HG03571 (cell line): ENCODE measurements around the gene NTNG1.

Source experiments
- ATAC-seq: cut with Tn5 transposase; IDR thresholded peaks from one replicate; pipeline ENCODE4 v1.9.1; 2021; ENCODE audit not compliant: unreplicated experiment

Gene NTNG1

DNA sequence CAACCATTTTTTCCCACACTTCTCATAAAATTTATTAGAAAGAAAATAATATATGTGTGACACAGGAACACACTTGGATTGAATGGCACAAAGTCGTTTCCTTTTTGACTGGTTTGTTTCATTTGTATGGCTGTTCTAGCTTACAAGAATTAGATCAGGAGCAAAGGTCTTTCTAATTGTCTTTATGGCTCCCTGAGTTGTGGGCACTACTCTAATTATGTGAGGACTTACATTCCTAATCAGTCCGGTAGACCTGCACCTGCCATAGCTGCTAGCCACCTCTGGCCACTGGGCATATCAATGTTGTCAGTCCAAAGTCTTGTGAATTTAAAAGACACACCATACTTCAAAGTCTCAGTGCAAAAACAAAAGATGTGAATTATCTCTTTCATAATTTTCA, 346.7 kb downstream of the NTNG1 start:
- no peak for ATAC-seq

- no peak for ATAC-seq
These were observed 350.7 kb downstream of the NTNG1 start for GRCh38 chr1:107491582-107491981.

DNA sequence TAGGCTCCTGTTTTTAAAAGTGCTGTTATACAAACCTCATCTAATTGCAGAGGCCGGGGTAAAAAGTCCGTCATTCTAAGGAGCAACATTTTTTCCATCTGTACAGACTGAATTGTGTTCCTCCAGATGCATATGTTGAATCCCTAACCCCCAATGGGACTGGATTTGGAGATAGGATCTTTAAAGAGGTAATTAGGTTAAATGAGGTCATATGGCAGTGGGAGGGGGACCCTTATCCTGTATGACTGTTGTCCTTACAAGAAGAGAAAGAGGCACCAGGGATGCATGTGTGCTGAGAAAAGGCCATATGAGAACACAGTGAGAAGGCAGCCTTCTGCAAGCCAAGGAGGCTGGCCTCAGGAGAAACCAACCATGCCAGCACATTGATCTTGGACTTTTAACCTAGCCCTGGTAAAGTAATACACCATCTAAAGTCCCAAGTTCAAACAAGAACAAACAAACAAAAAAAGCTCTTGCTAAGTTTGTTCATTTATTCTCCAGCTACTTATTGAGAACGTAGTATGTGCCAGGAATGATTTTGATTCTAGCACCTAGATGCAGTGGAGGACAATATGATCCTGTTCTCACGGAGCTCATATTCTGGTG, 352.4 kb downstream of the NTNG1 start:
- no peak for ATAC-seq

DNA sequence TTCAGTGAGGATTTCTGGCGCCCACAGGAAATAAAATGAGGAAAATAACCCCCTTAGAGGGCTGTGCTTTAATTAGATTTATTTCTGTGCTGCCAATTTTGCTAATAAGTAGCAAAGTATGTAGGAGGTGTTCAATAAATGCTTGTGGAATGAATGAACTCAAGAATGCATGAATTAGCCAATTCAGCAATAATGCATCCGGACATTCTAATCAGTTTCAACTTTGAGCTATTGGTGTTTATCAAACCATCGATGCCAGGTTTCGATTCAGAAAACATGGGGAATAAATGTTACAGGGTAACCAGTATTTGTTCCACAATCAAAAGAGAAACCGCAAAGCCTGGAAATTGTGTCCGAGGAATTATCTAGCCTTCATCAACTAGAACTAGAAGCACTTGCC, 353.2 kb downstream of the NTNG1 start:
- no peak for ATAC-seq

DNA sequence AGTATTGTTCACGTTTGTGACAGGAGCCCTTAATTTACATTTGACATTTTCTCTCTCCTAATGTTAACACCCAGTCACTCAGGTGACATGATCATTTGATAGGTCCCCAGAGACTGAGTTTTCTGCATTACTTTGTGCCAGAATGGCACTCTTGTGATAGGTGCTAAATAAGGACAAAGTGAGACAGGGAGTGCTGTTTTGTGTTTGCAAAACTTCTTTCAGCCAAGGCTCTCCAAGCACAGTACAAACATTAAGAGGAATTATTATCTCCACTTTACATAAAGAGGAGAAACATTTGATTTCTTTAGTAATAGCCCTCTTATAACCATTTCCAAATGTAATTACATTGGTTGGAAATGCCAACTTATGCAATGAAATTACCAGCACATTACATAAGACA, 355.2 kb downstream of the NTNG1 start:
- ATAC-seq, result no peak

- peak; percentile 98 for ATAC-seq
These were observed 358.4 kb downstream of the NTNG1 start for GRCh38 chr1:107499139-107499744.

DNA sequence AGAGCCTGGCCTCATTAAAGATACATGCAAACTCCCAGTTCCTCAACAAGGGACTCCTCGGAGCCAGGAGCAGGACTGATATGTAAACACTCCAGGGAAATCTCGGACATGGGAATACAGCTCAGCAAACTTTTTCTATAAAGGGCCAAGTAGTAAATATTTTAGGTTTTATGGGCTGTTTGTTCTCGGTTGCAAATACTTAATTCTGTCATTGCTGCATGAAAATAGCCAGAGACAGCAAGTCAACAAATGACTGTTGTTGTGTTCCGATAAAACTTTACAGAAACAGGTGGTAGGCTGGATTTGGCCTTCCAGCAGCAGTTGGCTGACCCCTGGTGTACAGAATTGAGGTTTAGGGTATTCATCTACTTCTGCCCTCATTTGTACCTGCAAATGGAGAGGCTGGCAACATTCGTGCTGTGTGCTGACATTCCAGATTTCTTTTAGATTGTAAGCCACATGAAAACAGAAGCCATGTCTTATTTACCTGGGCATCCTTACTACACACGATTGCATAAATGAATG, 360.3 kb downstream of the NTNG1 start:
- ATAC-seq, result no peak

DNA sequence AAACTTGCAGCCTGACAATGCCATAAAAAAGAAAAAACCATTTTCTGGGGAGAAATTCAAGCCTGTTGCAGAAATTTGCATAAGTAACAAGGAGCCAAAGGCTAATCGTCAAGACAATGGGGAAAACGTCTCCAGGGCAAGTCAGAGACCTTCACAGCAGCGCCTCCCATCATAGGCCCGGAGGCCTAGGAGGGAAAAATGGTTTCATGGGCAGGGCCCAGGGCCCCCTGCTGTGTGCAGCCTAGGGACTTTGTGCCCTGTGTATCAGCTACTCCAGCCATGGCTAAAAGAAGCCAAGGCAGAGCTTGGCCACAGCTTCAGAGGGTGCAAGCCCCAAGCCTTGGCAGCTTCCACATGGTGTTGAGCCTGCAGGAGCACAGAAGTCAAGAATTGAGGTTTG, 369.5 kb downstream of the NTNG1 start:
- ATAC-seq, result no peak

DNA sequence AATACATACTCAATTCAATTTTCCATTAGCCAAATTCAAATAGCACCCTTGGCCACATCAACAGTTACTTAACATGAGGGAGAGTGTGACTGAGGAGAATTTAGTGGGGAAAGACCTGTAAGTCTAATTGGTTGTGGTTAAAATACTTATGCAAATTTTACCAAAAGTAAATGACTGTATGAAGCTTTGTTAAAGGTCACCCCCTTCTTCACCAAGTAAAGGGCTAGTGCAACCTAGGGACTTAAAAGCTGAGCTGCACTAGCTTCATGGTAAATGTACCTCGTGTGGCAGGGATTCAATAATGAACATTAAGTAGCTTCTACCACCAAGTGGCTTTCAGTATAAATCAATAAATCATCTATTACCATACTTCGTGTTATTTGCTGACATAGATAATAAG, 372.0 kb downstream of the NTNG1 start:
- ATAC-seq, result no peak

- ATAC-seq, result no peak
These were observed 374.0 kb downstream of the NTNG1 start for GRCh38 chr1:107514841-107515240.

- no peak for ATAC-seq
These were observed 374.9 kb downstream of the NTNG1 start for GRCh38 chr1:107515702-107516101.

- no peak for ATAC-seq
These were observed 382.2 kb downstream of the NTNG1 start for GRCh38 chr1:107523061-107523460.

GRCh38 chr1:107523736-107524135, 382.9 kb downstream of the NTNG1 start:
- ATAC-seq, result no peak

DNA sequence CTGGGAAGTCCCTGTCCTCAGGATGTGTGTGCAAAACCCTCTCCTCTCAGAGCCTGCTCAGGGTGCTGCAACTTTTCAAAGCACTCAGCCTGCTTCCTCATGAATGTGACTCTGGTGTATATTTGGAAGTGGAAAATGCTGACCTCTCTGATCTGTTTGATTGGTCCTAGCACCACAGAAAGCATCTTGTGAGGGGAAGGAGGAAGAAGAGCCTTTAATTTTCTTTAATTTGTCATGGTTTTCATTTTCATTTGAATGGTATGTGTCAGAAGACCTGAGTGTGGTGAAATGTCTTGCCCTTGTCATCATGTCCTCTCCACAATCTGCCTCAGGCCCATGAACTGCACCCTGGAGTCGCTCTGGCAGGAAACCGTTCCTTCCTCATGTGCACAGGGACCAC, 383.5 kb downstream of the NTNG1 start:
- no peak for ATAC-seq

GRCh38 chr1:107525145-107525544, 384.3 kb downstream of the NTNG1 start:
- ATAC-seq, result no peak

DNA sequence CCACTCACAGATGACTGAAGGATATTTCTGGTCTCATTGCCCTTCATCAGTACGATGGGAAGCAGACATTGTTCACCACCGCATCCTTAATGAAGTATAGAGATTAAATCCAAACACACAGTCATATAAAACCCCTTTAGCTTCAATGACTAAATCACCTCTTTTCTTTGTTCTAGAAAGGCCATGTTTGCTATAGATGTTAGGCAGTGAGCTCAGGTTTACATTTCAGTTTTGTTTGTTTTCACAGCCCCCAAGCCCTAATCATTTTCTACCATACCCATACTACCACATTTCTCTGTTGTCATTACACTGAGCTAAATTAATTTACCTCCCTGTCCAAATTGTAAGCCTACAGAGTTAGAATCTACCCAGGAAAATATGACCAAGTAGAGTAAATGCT, 385.1 kb downstream of the NTNG1 start:
- ATAC-seq, result no peak

DNA sequence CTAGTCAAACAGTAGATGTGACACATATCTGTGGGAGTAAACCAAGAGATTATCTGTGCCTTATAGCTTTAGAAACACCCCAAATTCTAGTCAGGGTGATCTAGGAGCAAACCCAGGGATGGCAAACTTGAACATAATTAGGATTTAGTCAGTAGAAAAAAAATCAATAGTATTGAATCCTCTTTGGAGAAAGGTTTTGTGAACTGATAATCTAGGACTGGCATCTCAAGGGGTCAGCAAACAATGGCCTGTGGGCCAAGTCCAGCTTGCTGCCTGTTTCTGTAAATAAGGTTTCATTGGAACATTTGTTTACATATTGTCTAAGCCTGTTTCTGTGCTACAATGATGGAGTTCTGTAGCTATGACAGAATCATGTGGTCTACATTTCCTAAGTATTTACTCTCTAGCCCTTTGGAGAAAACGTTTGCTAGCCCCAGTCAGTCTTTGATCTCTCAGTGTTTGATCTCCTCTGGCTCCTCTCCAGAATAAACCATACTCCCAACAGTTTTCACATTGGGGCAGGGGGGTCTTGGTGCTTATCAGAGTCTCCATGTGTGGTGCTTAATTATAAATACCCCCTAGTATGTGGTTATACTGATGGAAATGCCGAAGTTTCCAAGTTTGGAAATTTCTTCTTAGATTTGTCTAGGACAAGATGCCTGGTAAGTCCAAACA, 385.8 kb downstream of the NTNG1 start:
- no peak for ATAC-seq

- peak; percentile 95 for ATAC-seq
These were observed 388.8 kb downstream of the NTNG1 start for GRCh38 chr1:107529511-107530149.

DNA sequence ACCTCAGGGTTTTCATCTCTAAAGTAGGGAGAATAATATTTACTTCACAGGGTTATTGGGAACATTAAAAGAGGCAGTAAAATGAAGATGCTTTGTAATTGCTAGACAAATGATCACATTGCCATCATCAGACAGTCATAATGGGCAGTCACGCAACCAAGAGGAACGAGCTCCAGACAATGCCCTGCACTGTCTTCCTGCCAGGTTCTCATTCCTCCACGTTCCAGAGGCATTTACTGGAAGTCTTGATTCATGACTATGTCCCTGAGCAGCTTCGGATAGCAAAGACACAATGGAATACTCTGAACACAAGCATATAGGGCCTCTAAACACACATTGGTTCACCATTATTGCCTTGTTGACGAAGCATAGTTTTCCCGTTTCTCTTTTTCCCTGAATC, 389.7 kb downstream of the NTNG1 start:
- no peak for ATAC-seq

- no peak for ATAC-seq
These were observed 390.4 kb downstream of the NTNG1 start for GRCh38 chr1:107531065-107531908.

DNA sequence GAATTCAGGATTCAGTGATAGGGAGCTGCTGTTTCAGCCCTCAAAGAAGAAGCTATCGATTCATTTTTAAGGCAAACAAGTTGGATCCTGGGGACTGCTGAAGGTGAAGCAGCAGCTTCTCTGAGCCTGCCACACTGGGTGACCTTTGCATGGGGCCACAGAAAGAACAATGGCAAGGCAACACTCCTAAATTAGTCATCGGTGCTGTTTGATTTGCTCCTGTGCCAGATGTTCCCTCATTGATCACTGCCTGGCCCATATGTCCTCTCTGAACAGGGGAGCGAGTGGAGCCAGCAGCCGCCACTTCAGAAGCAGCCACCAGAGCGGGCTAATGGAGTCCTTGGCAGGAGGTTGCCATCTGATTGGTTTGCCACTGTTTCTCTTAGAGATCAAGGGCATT, 391.5 kb downstream of the NTNG1 start:
- ATAC-seq, result no peak
